ENCODE measurements around the gene ADSS2. TPM values are rescaled to one million over a fixed set of nuclear protein-coding genes. Genes with fewer than 3 reads are reported as not detected.
"Not testable (repeated sequence)": the region's sequence is repeated elsewhere in the genome, so short reads cannot be mapped to it uniquely, and the experiment has no call there.

The ADSS2 gene
- polyA plus RNA-seq, 1 experiment = 16.1 TPM

DNA sequence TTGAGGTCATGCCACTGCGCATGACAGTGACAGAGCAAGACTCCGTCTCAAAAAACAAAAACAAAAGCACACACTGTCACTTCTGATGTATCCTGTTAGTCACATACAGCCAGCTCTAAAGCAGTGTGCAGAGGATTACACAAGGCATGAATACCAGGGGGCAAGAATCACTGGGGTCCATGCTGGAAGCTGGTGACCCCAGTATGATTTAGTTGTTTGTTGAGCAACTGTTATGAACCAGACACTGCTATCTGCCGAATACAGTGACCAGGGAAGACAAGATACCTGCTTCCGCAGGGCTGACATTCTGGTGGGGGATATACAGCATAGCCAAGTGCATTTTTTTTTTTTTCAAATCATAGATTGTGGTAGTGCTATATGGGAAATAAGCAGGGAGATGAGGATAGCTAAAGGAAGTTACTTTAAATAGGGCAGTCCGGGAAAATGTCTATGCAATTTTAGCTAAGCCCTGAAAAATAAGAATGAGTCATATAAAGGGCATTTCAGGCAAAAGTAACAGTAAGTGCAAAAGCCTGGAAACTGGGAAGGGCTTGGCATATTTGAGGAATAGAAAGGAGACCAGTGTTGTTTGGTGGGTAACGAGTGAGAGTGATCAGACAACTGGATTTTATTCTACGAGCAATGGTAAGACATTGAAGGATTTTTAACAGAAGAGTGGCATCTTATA is 69.7 kb downstream of the ADSS2 start:
- TF ChIP-seq, protein P1, sequence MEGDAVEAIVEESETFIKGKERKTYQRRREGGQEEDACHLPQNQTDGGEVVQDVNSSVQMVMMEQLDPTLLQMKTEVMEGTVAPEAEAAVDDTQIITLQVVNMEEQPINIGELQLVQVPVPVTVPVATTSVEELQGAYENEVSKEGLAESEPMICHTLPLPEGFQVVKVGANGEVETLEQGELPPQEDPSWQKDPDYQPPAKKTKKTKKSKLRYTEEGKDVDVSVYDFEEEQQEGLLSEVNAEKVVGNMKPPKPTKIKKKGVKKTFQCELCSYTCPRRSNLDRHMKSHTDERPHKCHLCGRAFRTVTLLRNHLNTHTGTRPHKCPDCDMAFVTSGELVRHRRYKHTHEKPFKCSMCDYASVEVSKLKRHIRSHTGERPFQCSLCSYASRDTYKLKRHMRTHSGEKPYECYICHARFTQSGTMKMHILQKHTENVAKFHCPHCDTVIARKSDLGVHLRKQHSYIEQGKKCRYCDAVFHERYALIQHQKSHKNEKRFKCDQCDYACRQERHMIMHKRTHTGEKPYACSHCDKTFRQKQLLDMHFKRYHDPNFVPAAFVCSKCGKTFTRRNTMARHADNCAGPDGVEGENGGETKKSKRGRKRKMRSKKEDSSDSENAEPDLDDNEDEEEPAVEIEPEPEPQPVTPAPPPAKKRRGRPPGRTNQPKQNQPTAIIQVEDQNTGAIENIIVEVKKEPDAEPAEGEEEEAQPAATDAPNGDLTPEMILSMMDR (IDR thresholded peaks at IDR 0.05; ENCODE audit: insufficient read depth, low read depth, low read length) = no peak
- CTCF ChIA-PET = interaction anchor here (1.0 kb wide), 1 partner anchor 11 kb away, joined by 3 read pairs; no protein-coding TSS in a partner anchor
- Histone ChIP-seq H3K36me3 (ENCODE audit: control insufficient read depth, insufficient read depth, low read length) (no peaks in the 10 kb centered on the region), H3K4me3 (ENCODE audit: low read depth, low read length) (no peak overlapping the region), H3K27me3 (ENCODE audit: control insufficient read depth, insufficient read depth, low read length) (no peaks in the 10 kb centered on the region)
- POLR2A ChIA-PET = no interaction called here
- DNase-seq (ENCODE audit: low read depth) = no peak

DNA sequence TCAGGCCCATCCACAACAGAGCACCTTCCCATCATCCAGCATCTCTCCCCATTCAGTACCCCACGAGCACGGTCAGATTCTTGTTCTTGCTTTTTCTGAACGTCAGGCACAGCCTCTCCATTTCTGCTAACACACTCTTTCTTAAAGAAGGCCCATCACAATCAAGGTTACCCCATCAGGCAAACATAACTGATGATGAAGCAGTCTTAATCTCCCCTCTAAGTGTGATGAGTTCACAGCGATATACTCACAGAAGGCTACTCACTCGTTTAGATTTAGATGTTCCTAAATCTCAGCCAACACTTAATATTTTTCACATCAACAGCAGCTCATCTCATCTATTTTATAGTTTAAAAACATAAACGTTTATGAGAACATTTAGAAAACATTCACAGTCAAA is 75.6 kb downstream of the ADSS2 start:
- POLR2A ChIA-PET = no interaction called here
- no peak for DNase-seq (ENCODE audit: low read depth)
- CTCF ChIA-PET = no interaction called here
- H3K27me3 ChIP-seq (ENCODE audit: control insufficient read depth, insufficient read depth, low read length) = no peaks in the 10 kb centered on the region
- no peaks in the 10 kb centered on the region for H3K36me3 ChIP-seq (ENCODE audit: control insufficient read depth, insufficient read depth, low read length)
- H3K4me3 ChIP-seq (ENCODE audit: low read depth, low read length) = no peak overlapping the region
- TF ChIP-seq, protein P1 (IDR thresholded peaks at IDR 0.05; ENCODE audit: insufficient read depth, low read depth, low read length) = no peak

DNA sequence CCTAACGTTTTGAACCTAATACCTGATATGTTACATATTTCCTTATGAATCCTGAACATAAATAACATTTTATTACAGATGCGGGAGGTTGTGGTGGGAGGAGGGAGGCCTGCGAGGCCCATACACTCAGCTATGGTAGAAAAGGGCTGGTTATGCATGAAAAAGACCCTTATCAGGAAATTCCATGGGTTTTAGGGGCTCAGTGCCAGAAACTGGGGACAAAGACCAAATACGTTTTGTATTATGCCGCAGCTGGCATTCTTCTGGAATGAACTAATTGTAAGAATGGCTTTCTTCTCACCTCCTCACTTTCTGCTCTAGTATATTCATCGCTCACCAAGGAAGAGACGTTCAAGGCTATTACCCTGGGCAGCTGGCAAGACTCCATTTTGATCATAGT is 76.7 kb downstream of the ADSS2 start:
- H3K36me3 ChIP-seq (ENCODE audit: control insufficient read depth, insufficient read depth, low read length) = no peaks in the 10 kb centered on the region
- CTCF ChIA-PET = no interaction called here
- no peak for DNase-seq (ENCODE audit: low read depth)
- TF ChIP-seq, protein P1 (IDR thresholded peaks at IDR 0.05; ENCODE audit: insufficient read depth, low read depth, low read length) = no peak
- H3K4me3 ChIP-seq (ENCODE audit: low read depth, low read length) = no peak overlapping the region
- H3K27me3 ChIP-seq (ENCODE audit: control insufficient read depth, insufficient read depth, low read length) = no peaks in the 10 kb centered on the region
- POLR2A ChIA-PET = no interaction called here

DNA sequence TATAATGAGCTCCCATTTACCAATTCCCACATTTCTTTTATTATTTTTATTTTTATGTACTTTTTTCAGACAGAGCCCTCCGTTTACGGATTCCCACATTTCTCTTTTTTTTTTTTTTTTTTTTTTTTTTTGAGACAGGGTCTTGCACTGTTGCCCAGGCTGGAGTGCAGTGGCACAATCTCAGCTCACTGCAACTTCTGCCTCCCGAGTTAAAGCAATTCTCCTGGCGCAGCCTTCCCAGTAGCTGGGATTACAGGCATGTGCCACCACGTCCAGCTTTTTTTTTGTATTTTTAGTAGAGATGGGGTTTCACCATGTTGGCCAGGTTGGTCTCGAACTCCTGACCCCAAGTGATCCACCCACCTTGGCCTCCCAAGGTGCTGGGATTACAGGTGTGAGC is 77.2 kb downstream of the ADSS2 start:
- H3K4me3 ChIP-seq (ENCODE audit: low read depth, low read length); H3K36me3 ChIP-seq (ENCODE audit: control insufficient read depth, insufficient read depth, low read length); DNase-seq (ENCODE audit: low read depth); POLR2A ChIA-PET; CTCF ChIA-PET; H3K27me3 ChIP-seq (ENCODE audit: control insufficient read depth, insufficient read depth, low read length): not testable (repeated sequence)

DNA sequence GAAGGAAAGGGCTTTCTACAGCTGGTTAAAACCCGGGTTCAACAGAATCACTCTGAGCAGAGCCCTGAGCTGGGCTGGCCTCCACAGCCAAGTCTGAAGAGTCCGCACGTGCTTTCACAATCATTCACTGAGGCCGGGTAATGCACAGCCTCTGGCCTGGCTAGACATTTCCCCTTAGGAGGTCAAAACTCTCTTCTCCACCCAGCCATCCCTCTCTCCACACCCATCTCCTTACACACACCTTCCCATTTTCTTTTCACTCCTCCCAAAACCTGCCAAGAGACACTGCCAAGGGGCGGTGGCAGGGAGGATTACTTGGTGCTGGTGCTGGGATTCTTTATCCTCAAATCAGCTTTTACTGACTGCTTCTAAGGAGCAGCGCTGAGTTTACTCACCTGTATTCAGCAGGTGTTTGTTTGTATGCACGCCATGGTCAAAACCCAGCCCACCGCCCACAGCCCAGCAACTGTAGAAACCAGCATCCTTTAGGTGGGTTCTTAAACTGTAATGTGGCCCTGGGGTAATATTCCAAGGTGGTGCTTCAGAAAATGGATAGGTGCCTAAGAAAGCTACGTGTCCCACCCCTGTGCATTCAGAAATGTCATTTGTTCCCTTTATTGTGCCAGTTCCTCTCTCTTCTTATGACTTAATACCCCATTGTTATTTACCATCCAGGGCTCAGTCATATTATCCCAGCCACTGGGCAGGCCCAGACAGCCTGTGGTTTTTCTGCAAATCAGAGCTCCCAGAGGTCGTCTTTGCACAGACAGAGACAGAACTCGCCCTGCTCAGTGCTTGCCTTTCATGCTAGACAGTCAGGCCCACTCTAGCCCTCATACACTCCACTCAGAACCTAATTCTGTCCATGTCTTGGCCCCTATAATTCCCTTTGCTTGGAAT is 80.2 kb downstream of the ADSS2 start:
- no peak for DNase-seq (ENCODE audit: low read depth)
- ChIA-PET POLR2A (interaction anchor here (0.6 kb wide), 1 partner anchor 1175 kb away, joined by 3 read pairs; no protein-coding TSS in a partner anchor), CTCF (no interaction called here)
- H3K36me3 ChIP-seq (ENCODE audit: control insufficient read depth, insufficient read depth, low read length) = no peaks in the 10 kb centered on the region
- TF ChIP-seq, protein P1 (IDR thresholded peaks at IDR 0.05; ENCODE audit: insufficient read depth, low read depth, low read length) = no peak
- no peak overlapping the region for H3K4me3 ChIP-seq (ENCODE audit: low read depth, low read length)
- no peaks in the 10 kb centered on the region for H3K27me3 ChIP-seq (ENCODE audit: control insufficient read depth, insufficient read depth, low read length)
